ENCODE results near the gene PNMA1.
"Not testable (repeated sequence)": the region's sequence is repeated elsewhere in the genome, so short reads cannot be mapped to it uniquely, and the experiment has no call there.

PNMA1 gene

GRCh38 chr14:73717711-73718417 lies 3.7 kb upstream of the PNMA1 start:
- DNase-seq (ENCODE audit: low read depth in 3 of 3): no peak

- DNase-seq (ENCODE audit: low read depth in 3 of 3): no peak
These were observed 3.1 kb upstream of the PNMA1 start for GRCh38 chr14:73717266-73717665.

GRCh38 chr14:73715707-73716106 lies 1.5 kb upstream of the PNMA1 start:
- DNase-seq (ENCODE audit: low read depth in 3 of 3): no peak

DNA sequence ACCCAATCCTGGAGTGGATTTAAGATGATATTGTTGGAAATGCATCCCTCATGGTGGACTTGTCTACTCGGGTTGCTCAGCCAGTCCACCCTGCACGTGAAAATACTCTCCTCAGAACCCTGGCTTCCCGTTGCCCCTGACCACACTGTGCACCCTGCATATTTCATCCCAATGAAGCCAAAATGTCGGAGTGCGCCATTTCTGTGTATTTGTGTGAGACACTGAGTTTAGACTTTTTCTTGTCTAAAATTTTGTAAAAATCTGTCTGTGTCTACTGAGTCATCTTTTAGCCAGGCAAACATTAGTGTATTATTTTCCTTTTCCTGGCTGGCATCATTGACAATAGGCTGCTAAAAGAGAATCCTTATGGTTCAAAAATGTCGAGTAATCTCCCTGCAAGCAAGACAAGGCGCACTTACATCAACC lies 485 bp upstream of the PNMA1 start:
- DNase-seq (ENCODE audit: low read depth in 3 of 3): no peak

GRCh38 chr14:73713206-73713802 lies 880 bp downstream of the PNMA1 start:
- DNase-seq (ENCODE audit: low read depth in 3 of 3): no peak

- DNase-seq (ENCODE audit: low read depth in 3 of 3): peak in 1 of 3 experiments; percentile 43
These were observed 1.5 kb downstream of the PNMA1 start for GRCh38 chr14:73712540-73713180.

DNA sequence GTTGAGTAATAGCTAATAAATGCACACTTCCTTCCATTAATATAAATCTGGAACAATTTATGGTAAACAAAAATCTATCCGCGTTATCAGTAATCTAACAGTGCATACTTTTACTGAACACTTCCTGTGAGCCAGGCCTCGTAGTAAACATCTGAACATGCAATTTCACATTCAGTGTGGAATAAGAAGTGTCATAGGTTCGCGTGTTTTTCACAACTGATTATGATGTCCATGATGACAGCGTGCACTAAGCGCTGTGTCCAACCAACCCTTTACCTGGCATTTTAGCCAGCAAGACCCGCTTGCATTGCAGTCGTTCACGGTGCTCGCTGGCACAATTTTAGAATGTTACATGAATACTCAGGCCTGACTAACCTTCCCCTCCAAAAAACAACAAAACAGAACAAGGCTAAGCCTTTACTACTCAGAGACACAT lies 2.1 kb downstream of the PNMA1 start:
- DNase-seq (ENCODE audit: low read depth in 3 of 3): no peak

DNA sequence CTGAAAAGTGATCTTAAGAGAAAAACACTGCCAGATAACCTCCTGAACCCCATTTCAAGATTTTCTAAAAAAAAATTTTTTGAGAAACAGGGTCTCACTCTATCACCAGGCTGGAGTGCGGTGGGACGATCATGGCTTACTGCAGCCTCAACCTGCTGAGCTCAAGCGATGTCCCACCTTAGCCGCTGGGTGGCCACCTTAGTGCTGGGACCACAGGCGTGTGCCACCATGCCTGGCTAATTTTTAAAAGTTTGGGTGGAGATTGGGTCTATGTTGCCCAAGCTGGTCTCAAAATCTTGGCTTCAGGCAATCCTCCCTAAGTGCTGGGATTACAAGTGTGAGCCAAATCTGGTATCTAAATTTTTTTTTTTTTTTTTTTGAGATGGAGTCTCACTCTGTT lies 3.4 kb downstream of the PNMA1 start:
- no peak for DNase-seq (ENCODE audit: low read depth in 3 of 3)

- no peak for DNase-seq (ENCODE audit: low read depth in 3 of 3)
These were observed 4.2 kb downstream of the PNMA1 start for GRCh38 chr14:73709904-73710469.

- not testable (repeated sequence) for DNase-seq (ENCODE audit: low read depth in 3 of 3)
These were observed 6.1 kb downstream of the PNMA1 start for GRCh38 chr14:73708076-73708475.

DNA sequence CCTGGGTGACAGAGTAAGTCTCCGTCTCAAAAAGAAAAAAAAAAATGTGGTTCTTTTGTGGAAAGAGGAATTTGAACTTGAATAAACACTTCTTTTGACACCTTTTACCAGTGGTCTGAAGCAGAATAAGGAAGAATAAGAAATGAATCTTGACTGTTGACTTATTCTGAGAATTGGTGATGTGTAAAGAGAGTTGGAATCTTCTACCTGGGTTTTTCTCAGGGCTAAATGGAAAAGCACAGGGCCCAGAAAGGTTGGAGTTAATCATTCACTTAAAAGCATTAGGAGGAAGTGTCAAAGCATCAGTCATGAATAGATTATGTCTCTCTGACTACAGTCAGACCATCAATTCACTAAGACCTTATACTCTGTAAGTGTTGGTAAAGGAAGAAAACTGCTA lies 13.9 kb downstream of the PNMA1 start:
- DNase-seq (ENCODE audit: low read depth in 3 of 3): no peak

DNA sequence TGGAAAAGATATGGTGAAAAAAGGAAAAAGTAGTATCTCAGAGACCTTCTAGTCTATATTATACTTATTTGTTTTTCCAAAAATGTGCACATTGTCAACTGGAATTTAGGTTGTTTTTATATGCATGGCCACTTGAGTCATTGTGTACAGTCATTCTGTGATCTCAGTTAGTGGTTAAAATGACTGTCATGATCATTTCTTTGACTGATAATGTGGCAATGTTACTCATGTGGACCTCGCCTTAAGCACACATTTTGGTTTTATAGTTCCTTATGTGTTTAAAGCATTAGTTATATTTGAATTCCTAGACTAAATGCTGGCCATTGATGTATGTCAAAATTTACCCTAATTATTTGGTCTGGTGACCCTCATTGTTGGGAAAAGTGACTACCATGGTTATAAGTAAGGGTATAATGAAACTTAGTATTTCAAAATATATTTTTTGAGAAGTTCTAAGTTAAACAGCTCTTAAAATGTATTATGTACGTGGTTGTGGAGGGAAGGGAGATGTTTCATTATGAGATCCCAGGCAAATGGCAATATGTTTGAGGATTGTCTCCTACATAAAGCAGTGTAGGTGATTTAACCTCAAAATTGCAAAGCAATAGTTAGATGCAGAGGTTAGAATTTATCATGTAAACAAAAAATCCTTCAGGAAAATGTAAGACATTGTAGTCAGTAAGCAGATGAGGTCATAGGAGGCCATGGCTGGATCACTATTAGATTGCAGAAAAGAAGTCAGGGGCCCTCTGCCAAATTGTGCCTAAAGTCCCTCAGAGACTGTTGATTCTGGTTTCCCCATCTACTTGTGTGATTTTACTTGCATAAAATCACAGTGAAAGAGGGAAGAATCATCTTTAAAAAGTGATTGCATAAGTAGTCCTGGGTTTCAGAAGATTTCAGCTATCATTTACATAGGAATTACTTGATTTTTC lies 17.5 kb downstream of the PNMA1 start:
- no peak for DNase-seq (ENCODE audit: low read depth in 3 of 3)

DNA sequence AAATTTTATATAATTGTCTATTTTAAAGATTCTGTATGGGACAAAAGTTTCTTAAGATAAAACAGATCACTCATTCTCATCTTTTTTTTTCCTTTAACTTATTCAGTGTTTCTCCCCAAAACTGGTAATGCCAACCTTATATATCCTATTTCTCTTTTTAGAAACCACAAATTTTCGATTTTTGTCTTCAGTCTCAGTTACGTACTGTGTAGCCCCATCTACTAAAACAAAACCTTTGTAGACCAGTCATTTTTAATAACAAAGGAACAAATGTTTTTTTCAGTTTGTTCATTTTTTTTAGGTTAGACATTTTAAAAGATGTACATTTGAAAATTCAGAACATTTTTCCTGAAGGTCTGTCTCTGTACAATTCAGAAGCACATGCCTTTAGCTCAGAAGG lies 18.2 kb downstream of the PNMA1 start:
- DNase-seq (ENCODE audit: low read depth in 3 of 3): no peak

- DNase-seq (ENCODE audit: low read depth in 3 of 3): no peak
These were observed 19.1 kb downstream of the PNMA1 start for GRCh38 chr14:73695082-73695481.

GRCh38 chr14:73694083-73694482 lies 20.1 kb downstream of the PNMA1 start:
- no peak for DNase-seq (ENCODE audit: low read depth in 3 of 3)

- no peak for DNase-seq (ENCODE audit: low read depth in 3 of 3)
These were observed 27.3 kb downstream of the PNMA1 start for GRCh38 chr14:73686901-73687300.

DNA sequence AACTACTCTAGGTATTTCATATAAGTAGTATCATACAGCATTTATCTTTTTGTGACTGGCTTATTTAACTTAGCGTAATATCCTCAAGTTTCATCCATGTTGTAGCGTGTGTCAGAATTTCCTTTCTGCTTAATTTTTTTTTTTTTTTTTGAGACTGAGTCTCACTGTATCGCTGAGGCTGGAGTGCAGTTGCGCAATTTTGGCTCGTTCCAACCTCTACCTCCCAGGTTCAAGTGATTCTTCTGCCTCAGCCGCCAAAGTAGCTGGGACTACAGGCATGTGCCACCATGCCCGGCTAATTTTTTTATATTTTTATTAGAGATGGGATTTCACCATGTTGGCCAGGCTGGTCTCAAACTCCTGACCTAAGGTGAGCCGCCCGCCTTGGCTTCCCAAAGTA lies 28.9 kb downstream of the PNMA1 start:
- DNase-seq (ENCODE audit: low read depth in 3 of 3): no peak

- no peak for DNase-seq (ENCODE audit: low read depth in 3 of 3)
These were observed 29.6 kb downstream of the PNMA1 start for GRCh38 chr14:73684627-73685026.

DNA sequence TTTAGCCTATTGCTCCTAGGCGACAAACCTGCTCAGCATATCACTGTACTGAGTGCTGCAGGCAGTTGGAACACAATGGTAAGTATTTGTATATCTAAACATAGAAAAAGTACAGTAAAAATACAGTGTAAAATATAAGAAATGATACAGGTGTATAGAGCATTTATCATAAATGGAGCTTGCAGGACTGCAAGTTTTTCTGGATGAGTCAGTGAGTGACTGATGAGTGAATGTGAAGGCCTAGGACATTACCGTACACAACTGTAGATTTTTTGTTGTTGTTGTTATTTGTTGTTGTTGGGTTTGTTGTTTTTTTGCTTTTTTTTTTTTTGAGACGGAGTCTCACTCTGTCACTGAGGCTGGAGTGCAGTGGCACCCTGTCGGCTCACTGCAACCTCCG lies 33.4 kb downstream of the PNMA1 start:
- DNase-seq (ENCODE audit: low read depth in 3 of 3): no peak

DNA sequence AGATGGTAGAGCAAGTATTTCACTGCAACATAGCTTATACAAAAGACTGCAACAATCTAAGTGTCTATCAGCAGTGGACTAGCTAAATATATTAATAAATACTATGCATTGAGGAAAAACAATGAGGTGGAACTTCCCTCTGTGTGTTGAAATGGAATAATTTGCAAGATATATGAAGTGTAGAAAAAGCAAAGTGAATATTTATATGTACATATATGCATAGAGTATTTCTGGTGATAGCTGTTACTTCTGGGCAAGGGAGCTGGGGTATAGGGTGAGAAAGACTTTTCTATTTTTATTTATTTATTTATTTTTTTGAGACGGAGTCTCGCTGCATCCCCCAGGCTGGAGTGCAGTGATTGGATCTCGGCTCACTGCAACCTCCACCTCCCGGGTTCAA lies 35.5 kb downstream of the PNMA1 start:
- DNase-seq (ENCODE audit: low read depth in 3 of 3): no peak

GRCh38 chr14:73674986-73675385 lies 39.2 kb downstream of the PNMA1 start:
- DNase-seq (ENCODE audit: low read depth in 3 of 3): no peak

DNA sequence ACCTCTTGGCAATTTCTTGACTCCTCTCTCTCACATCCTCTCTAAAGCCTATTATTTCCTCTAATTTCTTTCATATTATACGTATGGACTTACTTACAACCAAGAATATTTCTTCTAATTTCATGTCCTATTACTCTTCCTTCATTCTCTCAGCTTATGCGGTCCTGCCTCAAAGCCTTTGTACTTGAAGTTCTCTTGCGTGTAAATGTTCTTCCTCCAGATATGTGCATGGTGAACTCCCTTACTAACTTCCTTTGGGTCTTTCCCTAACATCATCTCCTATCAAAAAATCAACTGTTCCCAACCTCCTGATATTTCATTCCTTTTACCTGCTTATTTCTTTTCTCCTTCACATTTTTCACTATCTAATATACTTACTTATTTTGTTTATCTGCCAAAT lies 46.3 kb downstream of the PNMA1 start:
- no peak for DNase-seq (ENCODE audit: low read depth in 3 of 3)

Measured in stimulated activated CD4-positive, alpha-beta T cell treated with anti-CD3 and anti-CD28 coated beads, TNF-alpha, amount 100 ng/mL, for 24 hours (primary cell).